HG02973 (cell line): Measurements from ENCODE around the gene RCHY1.
A peak's percentile ranks its signal among the peaks of the same experiment; 100 is the strongest.
"Not testable (repeated sequence)": the region's sequence is repeated elsewhere in the genome, so short reads cannot be mapped to it uniquely, and the experiment has no call there.

Experiments
- ATAC-seq: cut with Tn5 transposase; IDR thresholded peaks from one replicate; pipeline ENCODE4 v1.9.1; 2021; ENCODE audit warnings: moderate library complexity; ENCODE audit not compliant: unreplicated experiment

RCHY1 gene

DNA sequence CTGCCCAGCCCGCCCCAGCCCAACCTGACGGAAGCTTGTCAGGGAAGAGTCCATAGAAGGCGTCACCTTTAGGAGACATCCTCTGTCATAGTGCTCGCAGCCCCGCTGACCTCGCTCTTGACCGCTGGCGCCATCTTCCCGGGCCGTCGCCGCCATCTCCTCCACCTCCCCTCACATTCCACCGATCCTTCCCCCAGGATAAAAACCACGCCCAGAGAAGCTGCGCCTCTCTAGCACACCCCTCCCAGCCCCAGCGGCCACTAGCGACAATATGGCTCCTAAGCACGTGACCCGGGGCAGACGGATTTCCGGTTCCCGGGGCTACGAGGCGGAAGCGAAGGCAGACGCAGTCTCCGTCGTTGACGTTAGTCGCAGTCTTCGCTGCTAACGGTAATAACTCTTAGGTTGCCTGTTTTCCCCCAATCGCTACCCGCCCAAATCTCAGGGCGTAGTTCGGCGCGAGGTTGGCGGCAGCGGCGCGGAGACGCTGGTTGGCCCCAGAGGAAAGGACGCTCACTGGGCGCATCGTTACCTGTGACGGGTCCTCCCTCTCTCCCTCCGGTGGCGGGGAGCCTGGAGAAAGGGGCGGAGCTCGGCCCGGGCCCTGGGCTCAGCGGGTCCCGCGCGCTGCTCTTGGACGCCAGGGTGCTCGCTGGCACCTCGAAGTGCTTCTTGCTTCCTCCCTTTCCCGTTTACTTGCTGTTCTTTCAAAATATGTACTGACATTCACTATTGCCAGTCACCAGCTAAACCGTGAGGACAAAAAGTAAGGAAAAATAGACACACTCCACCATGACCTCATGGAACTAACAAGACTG lies at the start of gene RCHY1, which contains the start of gene THAP6:
Gene RCHY1, minus strand, starts transcription at position 273 of the 818 bp plus-strand sequence. Its CDS starts 117 bp downstream, at position 156.
Gene THAP6, plus strand, starts transcription at position 343 of the 818 bp plus-strand sequence. CDS start 980 bp downstream, outside the sequence.
- peak; percentile 90 for ATAC-seq

- ATAC-seq: no peak
These were observed 47.6 kb upstream of the RCHY1 start for GRCh38 chr4:75561789-75562188.

DNA sequence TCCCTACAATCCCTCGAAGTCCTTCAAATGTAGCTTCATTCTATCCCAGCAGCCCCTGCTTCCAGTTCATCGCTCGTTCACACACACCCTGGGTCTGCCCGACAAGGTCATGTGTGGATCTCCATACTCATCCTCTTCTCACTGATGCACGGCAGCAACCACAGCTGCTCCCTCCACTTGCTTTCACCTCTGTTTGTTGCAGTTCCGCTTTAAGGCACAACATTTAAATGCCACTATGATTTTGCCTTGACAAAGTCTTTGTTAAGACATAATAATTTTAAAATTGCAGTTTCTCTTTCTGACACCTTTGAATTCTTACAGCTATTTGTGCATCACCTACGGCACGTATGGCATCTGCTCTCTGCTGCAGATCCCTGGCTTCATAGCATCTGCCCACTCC lies 43.5 kb upstream of the RCHY1 start:
- no peak for ATAC-seq

- ATAC-seq: peak; percentile 89
These were observed 41.3 kb upstream of the RCHY1 start, which contains the start of gene ODAPH for GRCh38 chr4:75555294-75556164. ODAPH (plus strand) TSS chr4:75556066; CDS start chr4:75556083, 17 bp downstream.

GRCh38 chr4:75552452-75552851 lies 38.2 kb upstream of the RCHY1 start:
- ATAC-seq: no peak

- ATAC-seq: no peak
These were observed 34.8 kb upstream of the RCHY1 start for GRCh38 chr4:75549019-75549418.

GRCh38 chr4:75547647-75548387 lies 33.6 kb upstream of the RCHY1 start:
- ATAC-seq: no peak

GRCh38 chr4:75545526-75545925 lies 31.3 kb upstream of the RCHY1 start:
- no peak for ATAC-seq

GRCh38 chr4:75544870-75545269 lies 30.7 kb upstream of the RCHY1 start:
- no peak for ATAC-seq

- ATAC-seq: not testable (repeated sequence)
These were observed 30.0 kb upstream of the RCHY1 start for GRCh38 chr4:75544220-75544619.

- ATAC-seq: no peak
These were observed 28.6 kb upstream of the RCHY1 start for GRCh38 chr4:75542824-75543223.

DNA sequence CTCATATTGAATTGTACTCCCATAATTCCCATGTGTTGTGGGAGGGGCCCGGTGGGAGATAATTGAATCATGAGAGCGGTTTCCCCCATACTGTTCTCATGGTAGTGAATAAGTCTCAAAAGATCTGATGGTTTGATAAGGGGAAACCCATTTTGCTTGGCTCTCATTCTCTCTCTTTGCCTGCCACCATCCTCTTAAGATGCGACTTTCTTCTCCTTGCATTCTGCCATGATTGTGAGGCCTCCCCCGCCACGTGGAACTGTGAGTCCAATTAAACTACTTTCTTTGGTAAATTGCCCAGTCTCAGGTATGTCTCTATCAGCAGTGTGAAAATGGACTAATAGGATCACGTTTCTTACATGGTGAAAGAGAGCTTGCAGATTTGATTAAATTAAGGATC lies 23.1 kb upstream of the RCHY1 start:
- ATAC-seq: not testable (repeated sequence)

DNA sequence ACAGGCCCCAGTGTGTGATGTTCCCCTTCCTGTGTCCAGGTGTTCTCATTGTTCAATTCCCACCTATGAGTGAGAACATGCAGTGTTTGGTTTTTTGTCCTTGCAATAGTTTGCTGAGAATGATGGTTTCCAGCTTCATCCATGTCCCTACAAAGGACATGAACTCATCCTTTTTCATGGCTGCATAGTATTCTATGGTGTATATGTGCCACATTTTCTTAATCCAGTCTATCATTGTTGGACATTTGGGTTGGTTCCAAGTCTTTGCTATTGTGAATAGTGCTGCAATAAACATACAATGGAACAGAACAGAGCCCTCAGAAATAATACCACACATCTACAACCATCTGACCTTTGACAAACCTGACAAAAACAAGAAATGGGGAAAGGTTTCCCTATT lies 19.7 kb upstream of the RCHY1 start:
- ATAC-seq: not testable (repeated sequence)

- ATAC-seq: not testable (repeated sequence)
These were observed 19.2 kb upstream of the RCHY1 start for GRCh38 chr4:75533339-75533887.

DNA sequence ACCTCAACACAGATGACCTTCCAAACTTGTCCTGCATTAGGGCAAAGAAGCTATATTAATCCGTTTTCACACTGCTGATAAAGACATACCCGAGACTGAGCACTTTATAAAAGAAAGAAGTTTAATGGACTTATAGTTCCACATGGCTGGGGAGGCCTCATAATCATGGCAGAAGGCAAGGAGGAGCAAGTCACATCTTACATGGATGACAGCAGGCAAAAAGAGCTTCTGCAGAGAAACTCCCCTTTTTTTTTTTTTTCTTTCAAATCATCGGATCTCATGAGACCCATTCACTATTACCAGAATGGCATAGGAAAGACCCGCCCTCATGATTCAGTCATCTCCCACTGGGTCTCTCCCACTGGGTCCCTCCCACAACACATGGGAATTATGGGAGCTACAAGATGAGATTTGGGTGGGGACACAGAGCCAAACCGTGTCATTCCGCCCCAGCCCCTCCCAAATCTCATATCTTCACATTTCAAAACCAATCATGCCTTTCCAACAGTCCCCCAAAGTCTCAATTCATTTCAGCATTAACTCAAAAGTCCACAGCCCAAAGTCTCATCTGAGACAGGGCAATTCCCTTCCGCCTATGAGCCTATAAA lies 17.4 kb upstream of the RCHY1 start:
- ATAC-seq: not testable (repeated sequence)

GRCh38 chr4:75530556-75531322 lies 16.5 kb upstream of the RCHY1 start:
- no peak for ATAC-seq

DNA sequence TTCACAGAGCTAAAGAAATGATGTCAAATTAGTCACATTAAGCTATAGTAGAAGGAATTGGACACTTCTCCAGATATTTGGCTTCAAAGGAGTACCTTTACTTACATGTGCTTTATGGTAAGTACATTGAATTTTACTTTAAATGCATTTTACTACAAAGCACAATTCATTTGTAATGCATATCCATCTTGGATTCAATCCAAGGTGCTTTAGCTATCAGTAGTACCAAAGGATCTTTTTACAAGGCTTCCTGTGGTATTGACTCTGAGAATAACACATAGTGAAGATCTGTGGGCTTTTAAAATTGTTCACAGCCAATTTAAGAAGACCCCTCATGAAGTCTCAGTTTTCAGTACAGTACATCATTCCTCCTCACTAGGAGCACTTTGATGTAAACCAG lies 13.3 kb upstream of the RCHY1 start:
- ATAC-seq: no peak

GRCh38 chr4:75525910-75526309 lies 11.7 kb upstream of the RCHY1 start:
- no peak for ATAC-seq

DNA sequence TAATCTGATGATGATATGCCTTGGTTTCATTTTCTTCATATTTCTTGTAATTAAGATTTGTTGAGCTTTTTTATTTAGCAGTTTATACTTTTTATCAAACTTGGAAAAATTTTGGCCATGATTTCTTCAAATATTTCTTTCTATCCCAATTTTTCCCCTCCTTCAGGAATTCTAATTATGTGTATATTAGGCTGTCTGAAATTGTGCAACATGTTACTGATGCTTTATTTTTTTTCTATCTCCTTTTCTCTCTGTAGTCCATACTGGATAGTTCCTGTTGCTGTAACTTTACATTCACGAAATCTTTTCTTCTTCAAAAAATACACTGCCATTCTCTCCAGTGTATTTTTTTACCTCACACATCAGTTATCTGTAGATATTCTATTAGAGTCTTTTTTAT lies 10.9 kb upstream of the RCHY1 start:
- ATAC-seq: no peak
